Gastroesophageal sphincter (tissue), 4 donors: ENCODE measurements around the gene VAV3. TPM values are rescaled to one million over a fixed set of nuclear protein-coding genes. Genes with fewer than 3 reads are reported as not detected.

Source experiments
- ATAC-seq: fragments of 150-250 bp; one replicate; pipeline ENCODE4 v1.9.1; 2016; ENCODE audit warnings: mild to moderate bottlenecking, moderate library complexity
- H3K27ac ChIP-seq, 4 donors: fragments of 200-600 bp; sonication (generic) in 3 of 4; 1 replicate in 3 of 4; 2 replicates in 1 of 4; pipeline ENCODE4 v1.5.1; 2016 to 2019
- H3K27me3 ChIP-seq: fragments of 200-600 bp; sonication (generic); one replicate; pipeline ENCODE4 v1.5.1; 2019
- H3K36me3 ChIP-seq, 2 donors: fragments of 200-600 bp; sonication (generic); one replicate each; pipeline ENCODE4 v1.5.1; 2019; ENCODE audit warnings: control low read depth in 1 of 2
- H3K4me1 ChIP-seq, 3 donors: fragments of 200-600 bp; sonication (generic); 1 replicate in 2 of 3; 2 replicates in 1 of 3; pipeline ENCODE4 v1.5.1; 2016 to 2019; ENCODE audit warnings: control low read depth in 2 of 3
- H3K4me3 ChIP-seq, 2 donors: fragments of 200-600 bp; sonication (generic); one replicate each; pipeline ENCODE4 v1.5.1; 2019; ENCODE audit warnings: mild to moderate bottlenecking in 1 of 2, moderate library complexity in 1 of 2
- H3K9me3 ChIP-seq, 3 donors: fragments of 200-600 bp; sonication (generic); one replicate each; pipeline ENCODE4 v1.5.1; 2017 to 2019; ENCODE audit warnings: control low read depth in 2 of 3
- EP300 ChIP-seq: sonication (generic); formaldehyde crosslinking; IDR thresholded peaks from one replicate; pipeline ENCODE4 v1.6.1; 2017; ENCODE audit warnings: antibody characterized with exemption, mild to moderate bottlenecking
- POLR2A ChIP-seq, 2 donors: fragments of 450-650 bp; IDR thresholded peaks; one replicate each; pipeline ENCODE4 v1.6.1; 2017; ENCODE audit warnings: antibody characterized with exemption in 2 of 2, mild to moderate bottlenecking in 2 of 2, moderate library complexity in 1 of 2
- POLR2AphosphoS5 ChIP-seq: sonication (generic); formaldehyde crosslinking; IDR thresholded peaks from one replicate; pipeline ENCODE4 v1.6.1; 2017; ENCODE audit warnings: antibody characterized with exemption
- WGBS, 2 donors: methylation state at CpG; one replicate each; pipeline ENCODE4 v1.1.5; 2018; ENCODE audit warnings: low coverage in 1 of 2; 5-methylcytosine and 5-hydroxymethylcytosine counted together
- total RNA-seq, 4 donors: library from RNA; depleted of rRNA; stranded (reverse); fragments of >200 nt; gene quantifications; one replicate each; pipeline ENCODE4 v1.1.0, GENCODE V29; 2016
- TF ChIP-seq, protein P1 (sequence below), 4 experiments: fragments of 200-600 bp in 2 of 4; fragments of 450-650 bp in 2 of 4; sonication (generic) in 1 of 4; IDR thresholded peaks; one replicate each; pipeline ENCODE4 v1.5.1; 2017 to 2019; ENCODE audit warnings: antibody characterized with exemption in 4 of 4, mild to moderate bottlenecking in 2 of 4, moderate library complexity in 2 of 4

Gene VAV3
- total RNA-seq, 4 donors from 2014 or later: 1.3 to 4.7 (median 2.9) TPM

DNA sequence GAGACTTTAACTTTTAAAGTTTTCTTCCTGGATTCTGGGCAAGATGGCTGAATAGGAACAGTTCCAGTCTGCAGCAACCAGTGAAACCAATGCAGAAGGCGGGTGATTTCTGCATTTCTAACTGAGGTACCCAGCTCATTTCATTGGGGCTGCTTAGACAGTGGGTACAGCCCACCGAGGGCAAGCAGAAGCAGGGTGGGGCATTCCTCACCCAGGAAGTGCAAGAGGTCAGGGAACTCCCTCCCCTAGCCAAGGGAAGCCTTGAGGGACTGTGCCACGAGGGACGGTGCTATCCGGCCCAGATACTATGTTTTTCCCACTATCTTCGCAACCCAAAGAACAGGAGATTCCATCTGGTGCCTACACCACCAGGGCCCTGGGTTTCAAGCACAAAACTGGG is 121.0 kb downstream of the VAV3 start:
- no peak for ATAC-seq
- no peaks in the 10 kb centered on the region for H3K36me3 ChIP-seq
- 70 to 85% methylated on average over 1 to 2 of the region's 6 CpGs for WGBS, 2 donors
- no peaks in the 10 kb centered on the region for H3K4me1 ChIP-seq
- H3K27me3 ChIP-seq: peaks cover 6% of the 10 kb centered on the region
- H3K4me3 ChIP-seq: no peak overlapping the region
- peaks cover 0 to 5% (median 0%) of the 10 kb centered on the region in 3 donors for H3K9me3 ChIP-seq
- H3K27ac ChIP-seq: no peak overlapping the region
- TF ChIP-seq EP300 (no peak), POLR2AphosphoS5 (no peak), POLR2A (IDR thresholded peaks at IDR 0.05) (no peak)
- TF ChIP-seq, protein P1, sequence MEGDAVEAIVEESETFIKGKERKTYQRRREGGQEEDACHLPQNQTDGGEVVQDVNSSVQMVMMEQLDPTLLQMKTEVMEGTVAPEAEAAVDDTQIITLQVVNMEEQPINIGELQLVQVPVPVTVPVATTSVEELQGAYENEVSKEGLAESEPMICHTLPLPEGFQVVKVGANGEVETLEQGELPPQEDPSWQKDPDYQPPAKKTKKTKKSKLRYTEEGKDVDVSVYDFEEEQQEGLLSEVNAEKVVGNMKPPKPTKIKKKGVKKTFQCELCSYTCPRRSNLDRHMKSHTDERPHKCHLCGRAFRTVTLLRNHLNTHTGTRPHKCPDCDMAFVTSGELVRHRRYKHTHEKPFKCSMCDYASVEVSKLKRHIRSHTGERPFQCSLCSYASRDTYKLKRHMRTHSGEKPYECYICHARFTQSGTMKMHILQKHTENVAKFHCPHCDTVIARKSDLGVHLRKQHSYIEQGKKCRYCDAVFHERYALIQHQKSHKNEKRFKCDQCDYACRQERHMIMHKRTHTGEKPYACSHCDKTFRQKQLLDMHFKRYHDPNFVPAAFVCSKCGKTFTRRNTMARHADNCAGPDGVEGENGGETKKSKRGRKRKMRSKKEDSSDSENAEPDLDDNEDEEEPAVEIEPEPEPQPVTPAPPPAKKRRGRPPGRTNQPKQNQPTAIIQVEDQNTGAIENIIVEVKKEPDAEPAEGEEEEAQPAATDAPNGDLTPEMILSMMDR (IDR thresholded peaks at IDR 0.05): no peak

DNA sequence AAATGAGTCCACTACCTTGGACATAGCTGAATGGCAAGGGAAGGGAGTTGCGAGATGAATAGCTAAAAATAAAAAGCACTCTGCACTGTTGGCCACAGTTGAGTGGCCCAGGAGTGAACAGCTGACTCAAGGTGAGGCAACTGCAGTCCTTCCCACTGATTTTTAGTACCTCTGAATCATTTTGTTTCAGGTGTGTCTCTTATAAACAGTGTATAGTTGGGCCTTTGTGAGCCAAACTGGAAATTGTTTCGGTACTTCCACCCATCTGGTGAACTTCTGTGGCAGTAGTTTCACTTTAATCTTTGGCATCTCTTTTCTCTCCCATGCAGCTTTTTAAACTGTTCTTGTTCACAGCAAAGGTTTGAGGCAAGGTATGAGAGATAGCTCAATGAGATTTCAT is 122.7 kb downstream of the VAV3 start:
- no peak for ATAC-seq
- no peak overlapping the region for H3K4me3 ChIP-seq
- no peaks in the 10 kb centered on the region for H3K4me1 ChIP-seq
- TF ChIP-seq POLR2A (IDR thresholded peaks at IDR 0.05): no peak
- no peak for TF ChIP-seq EP300
- TF ChIP-seq, protein P1 (IDR thresholded peaks at IDR 0.05): no peak
- TF ChIP-seq POLR2AphosphoS5: no peak
- no peaks in the 10 kb centered on the region for H3K36me3 ChIP-seq
- 66 to 72% methylated on average over 2 of the region's 2 CpGs for WGBS, 2 donors
- peaks cover 11% of the 10 kb centered on the region for H3K27me3 ChIP-seq
- no peak overlapping the region for H3K27ac ChIP-seq
- peaks cover 0 to 8% (median 0%) of the 10 kb centered on the region in 3 donors for H3K9me3 ChIP-seq

DNA sequence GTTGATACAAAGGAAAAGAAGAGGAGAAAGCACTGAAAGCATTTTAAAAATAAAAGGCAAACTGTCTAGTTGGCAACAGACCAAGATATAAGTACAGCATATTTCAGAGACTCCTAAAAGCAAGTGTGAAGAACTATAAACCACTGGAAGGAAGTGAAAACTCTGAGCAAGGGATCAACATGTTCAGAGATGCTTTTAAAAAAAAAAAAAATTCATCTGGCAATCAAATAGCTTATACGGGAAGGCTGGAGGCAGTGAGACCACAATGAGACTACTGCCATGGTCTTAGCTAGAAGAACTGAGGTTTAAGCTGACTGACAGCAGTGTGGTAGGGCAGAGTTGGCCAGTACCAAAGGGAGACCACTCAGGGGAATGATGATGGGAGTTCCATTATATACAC is 124.3 kb downstream of the VAV3 start:
- H3K4me3 ChIP-seq: no peak overlapping the region
- no peak overlapping the region for H3K27ac ChIP-seq
- no peak for TF ChIP-seq POLR2AphosphoS5
- TF ChIP-seq, protein P1 (IDR thresholded peaks at IDR 0.05): no peak
- no peak for TF ChIP-seq EP300
- no peak for TF ChIP-seq POLR2A (IDR thresholded peaks at IDR 0.05)
- no peaks in the 10 kb centered on the region for H3K4me1 ChIP-seq
- peaks cover 11% of the 10 kb centered on the region for H3K27me3 ChIP-seq
- 13% methylated on average over 1 of the region's 1 CpG; no CpG with 5 or more reads in 1 of the 2 donors for WGBS, 2 donors
- peaks cover 0 to 9% (median 0%) of the 10 kb centered on the region in 3 donors for H3K9me3 ChIP-seq
- ATAC-seq: no peak
- H3K36me3 ChIP-seq: no peaks in the 10 kb centered on the region

DNA sequence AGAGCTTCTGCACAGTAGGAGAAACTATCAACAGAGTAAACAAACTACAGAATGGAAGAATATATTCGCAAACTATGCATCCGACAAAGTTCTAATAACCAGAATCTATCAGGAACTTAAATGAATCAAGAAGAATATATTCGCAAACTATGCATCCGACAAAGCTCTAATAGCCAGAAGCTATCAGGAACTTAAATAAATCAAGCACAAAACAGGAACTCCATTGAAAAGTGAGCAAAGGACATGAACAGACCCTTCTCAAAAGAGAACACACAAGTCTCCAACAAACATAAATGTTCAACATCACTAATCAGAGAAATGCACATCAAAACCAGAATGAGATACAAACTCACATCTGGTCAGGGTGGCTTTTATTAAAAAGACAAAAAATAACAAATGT is 126.9 kb downstream of the VAV3 start:
- no peak for TF ChIP-seq EP300
- Histone ChIP-seq H3K4me3 (no peak overlapping the region), H3K27me3 (peaks cover 5% of the 10 kb centered on the region), H3K9me3 (peaks cover 0 to 9% (median 0%) of the 10 kb centered on the region in 3 donors), H3K27ac (no peak overlapping the region), H3K36me3 (no peaks in the 10 kb centered on the region), H3K4me1 (no peaks in the 10 kb centered on the region)
- ATAC-seq: no peak
- 84 to 86% methylated on average over 3 to 4 of the region's 4 CpGs for WGBS, 2 donors

DNA sequence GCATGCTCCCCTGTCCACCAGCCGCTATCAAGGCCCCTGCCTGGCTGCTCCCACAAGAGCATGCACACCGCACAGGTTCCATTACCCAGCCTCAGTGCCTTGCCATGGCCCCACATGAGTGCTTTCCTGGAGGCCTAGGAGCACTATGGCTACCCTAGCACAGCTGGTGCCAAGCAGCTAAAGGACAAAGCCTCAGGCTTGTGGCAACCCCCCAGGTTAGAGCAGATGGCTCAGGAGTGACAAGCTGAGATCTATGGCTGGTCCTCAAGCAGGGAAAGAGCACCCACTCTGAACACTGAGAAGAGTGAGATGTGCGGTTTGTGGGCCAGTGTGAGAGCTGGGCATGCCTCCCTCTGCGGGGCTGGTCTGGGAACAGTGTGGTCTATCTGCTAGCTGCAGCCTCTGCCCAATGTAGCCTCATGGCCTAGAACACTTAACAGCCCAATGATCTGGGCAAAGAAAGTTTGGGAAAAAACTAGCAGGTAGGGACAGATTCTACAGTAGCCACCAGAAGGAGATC is 129.8 kb downstream of the VAV3 start:
- H3K4me3 ChIP-seq: no peak overlapping the region
- H3K36me3 ChIP-seq: no peaks in the 10 kb centered on the region
- peaks cover 0 to 9% (median 0%) of the 10 kb centered on the region in 3 donors for H3K9me3 ChIP-seq
- H3K4me1 ChIP-seq: no peaks in the 10 kb centered on the region
- 100% methylated on average over 1 of the region's 4 CpGs; no CpG with 5 or more reads in 1 of the 2 donors for WGBS, 2 donors
- H3K27ac ChIP-seq: no peak overlapping the region
- TF ChIP-seq POLR2AphosphoS5: no peak
- TF ChIP-seq EP300: no peak
- TF ChIP-seq, protein P1 (IDR thresholded peaks at IDR 0.05): no peak
- TF ChIP-seq POLR2A (IDR thresholded peaks at IDR 0.05): no peak
- no peak for ATAC-seq
- H3K27me3 ChIP-seq: peaks cover 5% of the 10 kb centered on the region
